ENCODE results near the gene RNASE4.
"Not testable (repeated sequence)": the region's sequence is repeated elsewhere in the genome, so short reads cannot be mapped to it uniquely, and the experiment has no call there.

RNASE4 gene

DNA sequence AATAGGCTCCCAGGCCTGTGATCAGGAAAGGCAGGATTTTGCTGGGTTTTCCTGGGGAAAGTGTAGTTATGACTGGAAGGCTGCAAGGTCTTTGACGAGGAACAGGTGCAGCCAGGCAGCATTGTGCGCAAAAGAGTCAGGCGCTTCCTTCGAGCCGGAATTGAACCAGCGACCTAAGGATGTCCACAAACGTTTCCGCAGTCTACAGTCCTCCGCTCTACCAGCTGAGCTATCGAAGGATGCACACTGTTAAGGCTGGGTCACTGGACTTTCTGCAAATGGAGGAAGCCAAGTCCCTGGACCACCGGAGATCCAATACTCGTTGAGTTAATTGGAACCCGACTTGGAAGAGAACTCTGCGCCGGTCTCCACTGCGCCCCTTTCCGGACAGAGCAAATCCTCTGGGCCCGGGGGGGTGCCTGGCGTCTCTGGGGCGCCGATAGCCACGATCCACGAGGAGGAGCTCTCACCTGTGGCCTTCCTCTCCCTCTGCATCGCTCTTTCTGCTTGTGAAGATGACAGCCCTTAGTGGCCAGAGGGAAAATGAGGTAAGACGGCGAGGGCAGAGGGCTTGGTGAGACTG, 24.5 kb upstream of the RNASE4 start:
- H3K14ac ChIP-seq (ENCODE audit: low read length), result no peak overlapping the region
- H2AFZ ChIP-seq (ENCODE audit: insufficient read depth, low read length, poor library complexity), result no peak overlapping the region
- no peak overlapping the region for H3K23ac ChIP-seq (ENCODE audit: low read length)
- no peak overlapping the region for H4K8ac ChIP-seq (ENCODE audit: low read depth, low read length)
- no peak overlapping the region for H2BK12ac ChIP-seq (ENCODE audit: low read length)
- H4K91ac ChIP-seq (ENCODE audit: low read depth, low read length), result no peak overlapping the region
- H2BK5ac ChIP-seq (ENCODE audit: low read depth, low read length, poor library complexity), result no peak overlapping the region
- no peak for DNase-seq
- no peak overlapping the region for H2BK120ac ChIP-seq (ENCODE audit: insufficient read depth, low read length, poor library complexity)
- no peak overlapping the region for H3K4me2 ChIP-seq (ENCODE audit: low read length)
- H3K36me3 ChIP-seq (ENCODE audit: control insufficient read depth in 1 of 2, insufficient read depth in 2 of 2, low read length in 2 of 2), result no peaks in the 10 kb centered on the region
- no peak overlapping the region for H2AK5ac ChIP-seq (ENCODE audit: low read length)
- no peak overlapping the region for H3K18ac ChIP-seq (ENCODE audit: low read length)
- H3K79me1 ChIP-seq (ENCODE audit: low read length), result no peaks in the 10 kb centered on the region
- no peak overlapping the region for H4K12ac ChIP-seq (ENCODE audit: low read depth, low read length)
- H3K9me3 ChIP-seq (ENCODE audit: insufficient read depth, low read depth, low read length), result peaks cover 3% of the 10 kb centered on the region
- H3K27me3 ChIP-seq (ENCODE audit: insufficient read depth, low read length), result peaks cover 16% of the 10 kb centered on the region
- H3K4ac ChIP-seq (ENCODE audit: low read depth, low read length), result no peak overlapping the region
- H3K79me2 ChIP-seq (ENCODE audit: control insufficient read depth, insufficient read depth, low read length, poor library complexity), result no peaks in the 10 kb centered on the region
- no peak overlapping the region for H3K27ac ChIP-seq (ENCODE audit: low read depth, low read length)
- no CpG with 5 or more reads among the region's 26 CpGs for WGBS (ENCODE audit: extremely low coverage, insufficient coverage, insufficient read length)
- H3K9ac ChIP-seq (ENCODE audit: low read length), result no peak overlapping the region
- H3K4me3 ChIP-seq (ENCODE audit: low read depth, low read length), result no peak overlapping the region
- H3K4me1 ChIP-seq (ENCODE audit: control insufficient read depth in 1 of 2, insufficient read depth in 2 of 2, low read length in 2 of 2), result peaks cover 0 to 4% of the 10 kb centered on the region in 2 experiments

- H3K23ac ChIP-seq (ENCODE audit: low read length), result no peak overlapping the region
- H3K79me1 ChIP-seq (ENCODE audit: low read length), result no peaks in the 10 kb centered on the region
- H3K18ac ChIP-seq (ENCODE audit: low read length), result no peak overlapping the region
- peaks cover 6% of the 10 kb centered on the region for H3K27me3 ChIP-seq (ENCODE audit: insufficient read depth, low read length)
- peaks cover 3% of the 10 kb centered on the region for H3K9me3 ChIP-seq (ENCODE audit: insufficient read depth, low read depth, low read length)
- H3K36me3 ChIP-seq (ENCODE audit: control insufficient read depth in 1 of 2, insufficient read depth in 2 of 2, low read length in 2 of 2), result no peaks in the 10 kb centered on the region
- no peak overlapping the region for H3K14ac ChIP-seq (ENCODE audit: low read length)
- H4K91ac ChIP-seq (ENCODE audit: low read depth, low read length), result no peak overlapping the region
- no peak overlapping the region for H3K4ac ChIP-seq (ENCODE audit: low read depth, low read length)
- no peak overlapping the region for H3K4me2 ChIP-seq (ENCODE audit: low read length)
- peaks cover 0 to 4% of the 10 kb centered on the region in 2 experiments for H3K4me1 ChIP-seq (ENCODE audit: control insufficient read depth in 1 of 2, insufficient read depth in 2 of 2, low read length in 2 of 2)
- H2BK12ac ChIP-seq (ENCODE audit: low read length), result no peak overlapping the region
- H3K27ac ChIP-seq (ENCODE audit: low read depth, low read length), result no peak overlapping the region
- no peak overlapping the region for H4K8ac ChIP-seq (ENCODE audit: low read depth, low read length)
- H2AFZ ChIP-seq (ENCODE audit: insufficient read depth, low read length, poor library complexity), result no peak overlapping the region
- no peaks in the 10 kb centered on the region for H3K79me2 ChIP-seq (ENCODE audit: control insufficient read depth, insufficient read depth, low read length, poor library complexity)
- WGBS (ENCODE audit: extremely low coverage, insufficient coverage, insufficient read length), result no CpG with 5 or more reads among the region's 2 CpGs
- H3K9ac ChIP-seq (ENCODE audit: low read length), result no peak overlapping the region
- no peak overlapping the region for H4K12ac ChIP-seq (ENCODE audit: low read depth, low read length)
- DNase-seq, result no peak
- no peak overlapping the region for H3K4me3 ChIP-seq (ENCODE audit: low read depth, low read length)
- H2AK5ac ChIP-seq (ENCODE audit: low read length), result no peak overlapping the region
- no peak overlapping the region for H2BK120ac ChIP-seq (ENCODE audit: insufficient read depth, low read length, poor library complexity)
- no peak overlapping the region for H2BK5ac ChIP-seq (ENCODE audit: low read depth, low read length, poor library complexity)
Measured at GRCh38 chr14:20661197-20661596, 23.2 kb upstream of the RNASE4 start.

DNA sequence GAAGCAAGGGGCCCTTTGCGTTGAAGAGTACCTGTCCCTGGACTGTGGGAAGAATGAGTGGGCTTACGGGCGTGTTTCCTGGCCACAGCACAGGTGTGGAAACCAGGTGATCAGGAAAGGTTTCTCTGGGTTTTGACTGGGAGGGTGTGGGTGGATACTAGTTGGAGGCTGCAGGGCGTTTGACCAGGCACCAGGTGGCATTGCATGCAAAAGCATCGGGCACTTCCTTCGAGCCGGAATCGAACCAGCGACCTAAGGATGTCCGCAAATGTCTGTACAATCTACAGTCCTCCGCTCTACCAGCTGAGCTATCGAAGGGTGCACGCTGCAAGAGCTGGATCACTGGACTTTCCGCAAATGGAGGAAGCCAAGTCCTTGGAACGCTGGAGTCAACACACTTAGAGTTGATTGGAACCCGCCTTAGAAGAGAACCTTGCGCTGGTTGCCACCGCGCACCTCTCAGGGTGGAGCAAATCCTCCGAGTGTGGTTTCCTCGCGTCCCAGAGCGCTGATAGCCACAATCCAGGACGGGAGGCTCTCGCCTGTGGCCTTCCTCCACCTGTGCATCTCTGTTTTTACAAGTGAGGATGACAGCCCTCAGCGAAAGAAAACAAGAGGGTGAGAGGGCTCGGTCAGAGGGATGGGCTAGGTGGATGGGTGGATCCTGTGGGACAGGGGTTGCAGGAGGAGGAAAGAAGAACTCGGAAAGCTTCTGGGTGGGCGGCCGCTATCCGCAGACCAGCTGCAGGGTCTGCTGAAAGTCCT, 21.2 kb upstream of the RNASE4 start:
- Histone ChIP-seq H3K79me1 (ENCODE audit: low read length) (no peaks in the 10 kb centered on the region), H2BK120ac (ENCODE audit: insufficient read depth, low read length, poor library complexity) (no peak overlapping the region), H3K14ac (ENCODE audit: low read length) (no peak overlapping the region), H3K9ac (ENCODE audit: low read length) (no peak overlapping the region), H3K27me3 (ENCODE audit: insufficient read depth, low read length) (peaks cover 6% of the 10 kb centered on the region), H3K4me3 (ENCODE audit: low read depth, low read length) (no peak overlapping the region), H2BK12ac (ENCODE audit: low read length) (no peak overlapping the region), H3K4me2 (ENCODE audit: low read length) (peak overlapping the region; percentile 36), H4K8ac (ENCODE audit: low read depth, low read length) (no peak overlapping the region), H3K9me3 (ENCODE audit: insufficient read depth, low read depth, low read length) (no peaks in the 10 kb centered on the region), H4K12ac (ENCODE audit: low read depth, low read length) (no peak overlapping the region), H3K79me2 (ENCODE audit: control insufficient read depth, insufficient read depth, low read length, poor library complexity) (no peaks in the 10 kb centered on the region), H3K4me1 (ENCODE audit: control insufficient read depth in 1 of 2, insufficient read depth in 2 of 2, low read length in 2 of 2) (peaks cover 0 to 4% of the 10 kb centered on the region in 2 experiments), H3K23ac (ENCODE audit: low read length) (no peak overlapping the region), H3K4ac (ENCODE audit: low read depth, low read length) (no peak overlapping the region), H4K91ac (ENCODE audit: low read depth, low read length) (no peak overlapping the region), H3K27ac (ENCODE audit: low read depth, low read length) (no peak overlapping the region), H2AK5ac (ENCODE audit: low read length) (no peak overlapping the region), H2AFZ (ENCODE audit: insufficient read depth, low read length, poor library complexity) (no peak overlapping the region), H3K36me3 (ENCODE audit: control insufficient read depth in 1 of 2, insufficient read depth in 2 of 2, low read length in 2 of 2) (no peaks in the 10 kb centered on the region), H2BK5ac (ENCODE audit: low read depth, low read length, poor library complexity) (no peak overlapping the region), H3K18ac (ENCODE audit: low read length) (no peak overlapping the region)
- WGBS (ENCODE audit: extremely low coverage, insufficient coverage, insufficient read length), result no CpG with 5 or more reads among the region's 31 CpGs
- DNase-seq, result peak in 1 of 2 donors; percentile 55

- not testable (repeated sequence) for H4K91ac ChIP-seq (ENCODE audit: low read depth, low read length); H3K18ac ChIP-seq (ENCODE audit: low read length); H2BK5ac ChIP-seq (ENCODE audit: low read depth, low read length, poor library complexity); H3K14ac ChIP-seq (ENCODE audit: low read length); H3K27me3 ChIP-seq (ENCODE audit: insufficient read depth, low read length); H2AK5ac ChIP-seq (ENCODE audit: low read length); H4K8ac ChIP-seq (ENCODE audit: low read depth, low read length); H2BK120ac ChIP-seq (ENCODE audit: insufficient read depth, low read length, poor library complexity); H3K36me3 ChIP-seq (ENCODE audit: control insufficient read depth in 1 of 2, insufficient read depth in 2 of 2, low read length in 2 of 2); H3K4me2 ChIP-seq (ENCODE audit: low read length); H3K4ac ChIP-seq (ENCODE audit: low read depth, low read length); H3K4me3 ChIP-seq (ENCODE audit: low read depth, low read length); H3K9me3 ChIP-seq (ENCODE audit: insufficient read depth, low read depth, low read length); H3K79me2 ChIP-seq (ENCODE audit: control insufficient read depth, insufficient read depth, low read length, poor library complexity); H3K4me1 ChIP-seq (ENCODE audit: control insufficient read depth in 1 of 2, insufficient read depth in 2 of 2, low read length in 2 of 2); H3K23ac ChIP-seq (ENCODE audit: low read length); H3K27ac ChIP-seq (ENCODE audit: low read depth, low read length); H4K12ac ChIP-seq (ENCODE audit: low read depth, low read length); H3K9ac ChIP-seq (ENCODE audit: low read length); DNase-seq; H2AFZ ChIP-seq (ENCODE audit: insufficient read depth, low read length, poor library complexity); H2BK12ac ChIP-seq (ENCODE audit: low read length); H3K79me1 ChIP-seq (ENCODE audit: low read length)
- WGBS (ENCODE audit: extremely low coverage, insufficient coverage, insufficient read length), result no CpG with 5 or more reads among the region's 7 CpGs
Measured at GRCh38 chr14:20666400-20666961, 17.9 kb upstream of the RNASE4 start.

Data from trophoblast cell (in vitro differentiated cells and primary cell).